Progenitor cell of endocrine pancreas (in vitro differentiated cells): Measurements from ENCODE around the gene RPRD1B. TPM values are rescaled to one million over a fixed set of nuclear protein-coding genes. Genes with fewer than 3 reads are reported as not detected.

Experiments used
- DNase-seq: peaks from one replicate; pipeline ENCODE4 v3.0.0; 2021; ENCODE audit warnings: low spot score; ENCODE audit not compliant: unreplicated experiment
- H3K27ac Mint-ChIP-seq: 2 replicates; pipeline ENCODE4 v1.8.0; 2021; ENCODE audit warnings: mild to moderate bottlenecking, moderate library complexity, mixed read lengths
- H3K27me3 Mint-ChIP-seq: 2 replicates; pipeline ENCODE4 v1.8.0; 2021; ENCODE audit warnings: mixed read lengths
- H3K36me3 Mint-ChIP-seq: 2 replicates; pipeline ENCODE4 v1.8.0; 2022; ENCODE audit warnings: mixed read lengths; ENCODE audit not compliant: insufficient read depth
- H3K4me1 Mint-ChIP-seq: 2 replicates; pipeline ENCODE4 v1.8.0; 2021; ENCODE audit warnings: low read depth, mixed read lengths
- H3K4me3 Mint-ChIP-seq: 2 replicates; pipeline ENCODE4 v1.8.0; 2021; ENCODE audit warnings: low read depth, mild to moderate bottlenecking, moderate library complexity, mixed read lengths
- H3K9me3 Mint-ChIP-seq: 2 replicates; pipeline ENCODE4 v1.8.0; 2021; ENCODE audit warnings: low read depth, mixed read lengths
- CTCF ChIP-seq: fragments of 200-600 bp; sonication (generic); IDR thresholded peaks from one replicate; pipeline ENCODE4 v1.5.0; 2021; ENCODE audit warnings: antibody characterized with exemption, mild to moderate bottlenecking; ENCODE audit not compliant: unreplicated experiment
- total RNA-seq: library from RNA; stranded (reverse); gene quantifications from 2 replicates; pipeline ENCODE4 v1.2.1, GENCODE V29; 2021

The RPRD1B gene
- total RNA-seq, 1 donor from 2014 or later: 31.7 TPM

GRCh38 chr20:38023181-38024001 lies 10.2 kb upstream of the RPRD1B start:
- no peak for DNase-seq
- H3K27ac Mint-ChIP-seq: peak overlapping the region; percentile 30
- H3K4me3 Mint-ChIP-seq: no peak overlapping the region
- H3K36me3 Mint-ChIP-seq: peaks cover 17% of the 10 kb centered on the region
- H3K27me3 Mint-ChIP-seq: no peaks in the 10 kb centered on the region
- no peak for TF ChIP-seq CTCF
- peaks cover 8% of the 10 kb centered on the region for H3K9me3 Mint-ChIP-seq
- H3K4me1 Mint-ChIP-seq: peaks cover 5% of the 10 kb centered on the region

- Mint-ChIP-seq H3K4me3 (no peak overlapping the region), H3K36me3 (peaks cover 14% of the 10 kb centered on the region), H3K27me3 (no peaks in the 10 kb centered on the region), H3K9me3 (peaks cover 4% of the 10 kb centered on the region), H3K4me1 (peaks cover 5% of the 10 kb centered on the region), H3K27ac (no peak overlapping the region)
- no peak for DNase-seq
- TF ChIP-seq CTCF: no peak
Measured at GRCh38 chr20:38024496-38024895, 9.1 kb upstream of the RPRD1B start.

GRCh38 chr20:38029453-38029852 lies 4.1 kb upstream of the RPRD1B start:
- Mint-ChIP-seq H3K9me3 (peaks cover 4% of the 10 kb centered on the region), H3K36me3 (peaks cover 10% of the 10 kb centered on the region), H3K27ac (no peak overlapping the region), H3K4me3 (no peak overlapping the region), H3K4me1 (peaks cover 16% of the 10 kb centered on the region), H3K27me3 (no peaks in the 10 kb centered on the region)
- DNase-seq: no peak
- no peak for TF ChIP-seq CTCF

- DNase-seq: no peak
- H3K4me3 Mint-ChIP-seq: peak overlapping the region; percentile 97
- H3K27me3 Mint-ChIP-seq: no peaks in the 10 kb centered on the region
- H3K4me1 Mint-ChIP-seq: peaks cover 26% of the 10 kb centered on the region
- H3K27ac Mint-ChIP-seq: peak overlapping the region; percentile 11
- H3K36me3 Mint-ChIP-seq: peaks cover 9% of the 10 kb centered on the region
- TF ChIP-seq CTCF: no peak
- H3K9me3 Mint-ChIP-seq: peaks cover 4% of the 10 kb centered on the region
Measured at GRCh38 chr20:38031957-38032356, 1.6 kb upstream of the RPRD1B start.

- no peak for DNase-seq
- peak overlapping the region; percentile 97 for H3K4me3 Mint-ChIP-seq
- H3K9me3 Mint-ChIP-seq: peaks cover 4% of the 10 kb centered on the region
- no peak for TF ChIP-seq CTCF
- peak overlapping the region; percentile 99 for H3K27ac Mint-ChIP-seq
- H3K36me3 Mint-ChIP-seq: peaks cover 13% of the 10 kb centered on the region
- peaks cover 31% of the 10 kb centered on the region for H3K4me1 Mint-ChIP-seq
- H3K27me3 Mint-ChIP-seq: no peaks in the 10 kb centered on the region
Measured at GRCh38 chr20:38032585-38033329, 789 bp upstream of the RPRD1B start.
